HL-60 (cell line): Measurements from ENCODE around the gene CPTP.

ENCODE experiments used
- CTCF ChIP-seq: IDR thresholded peaks from one replicate; pipeline ENCODE4 v1.5.1; 2011; ENCODE audit warnings: low read length, control low read depth, inconsistent platforms; ENCODE audit not compliant: insufficient read depth
- GABPA ChIP-seq: IDR thresholded peaks from 2 replicates; pipeline ENCODE4 v1.6.1; 2012; ENCODE audit warnings: low read depth
- POLR2AphosphoS5 ChIP-seq: IDR thresholded peaks from 2 replicates; pipeline ENCODE4 v1.6.1; 2012; ENCODE audit warnings: low read depth
- REST ChIP-seq: IDR thresholded peaks from 2 replicates; pipeline ENCODE4 v1.6.1; 2012; ENCODE audit warnings: low read depth; ENCODE audit not compliant: insufficient replicate concordance

GRCh38 chr1:1285611-1286311 is 38.8 kb upstream of the CPTP start:
- no peak for TF ChIP-seq POLR2AphosphoS5
- no peak for TF ChIP-seq CTCF
- no peak for TF ChIP-seq REST
- TF ChIP-seq GABPA = no peak
